BE2C (cell line): ENCODE measurements around the gene IFNA7.
A peak's percentile ranks its signal among the peaks of the same experiment; 100 is the strongest.
"Not testable (repeated sequence)": the region's sequence is repeated elsewhere in the genome, so short reads cannot be mapped to it uniquely, and the experiment has no call there.

Experiments used
- DNase-seq: peaks from one replicate; pipeline ENCODE4 v3.0.0-alpha.2; 2020
- H3K27me3 ChIP-seq: fragments of 250-450 bp; sonication (Bioruptor Pico); 2 replicates; pipeline ENCODE4 v1.5.1; 2020; ENCODE audit warnings: mild to moderate bottlenecking
- H3K36me3 ChIP-seq: fragments of 250-450 bp; sonication (Bioruptor Pico); 2 replicates; pipeline ENCODE4 v1.5.1; 2020; ENCODE audit warnings: mild to moderate bottlenecking
- H3K4me1 ChIP-seq: fragments of 250-450 bp; sonication (Bioruptor Pico); 2 replicates; pipeline ENCODE4 v1.5.1; 2020
- H3K4me3 ChIP-seq: 2 replicates; pipeline ENCODE4 v1.5.1; 2011; ENCODE audit warnings: low read depth, low read length
- H3K9me3 ChIP-seq: fragments of 250-450 bp; sonication (Bioruptor Pico); 2 replicates; pipeline ENCODE4 v1.5.1; 2020
- CTCF ChIP-seq: IDR thresholded peaks from 2 replicates; pipeline ENCODE4 v1.5.1; 2012; ENCODE audit warnings: mild to moderate bottlenecking, low read depth, low read length

Gene IFNA7

GRCh38 chr9:21210311-21210710 lies 8.3 kb upstream of the IFNA7 start:
- no peaks in the 10 kb centered on the region for H3K36me3 ChIP-seq
- H3K9me3 ChIP-seq = no peaks in the 10 kb centered on the region
- no peak overlapping the region for H3K4me3 ChIP-seq
- H3K4me1 ChIP-seq = no peaks in the 10 kb centered on the region
- no peaks in the 10 kb centered on the region for H3K27me3 ChIP-seq
- TF ChIP-seq CTCF = no peak
- DNase-seq = no peak

- H3K4me1 ChIP-seq, H3K4me3 ChIP-seq, DNase-seq, H3K27me3 ChIP-seq, H3K36me3 ChIP-seq, H3K9me3 ChIP-seq: not testable (repeated sequence)
These were observed 5.0 kb upstream of the IFNA7 start, which contains the start of gene IFNA10 for GRCh38 chr9:21207043-21207442. TSS of gene IFNA10 (minus strand) at chr9:21207143. CDS start at chr9:21207097, 46 bp downstream.

- Histone ChIP-seq H3K4me3 (no peak overlapping the region), H3K9me3 (no peaks in the 10 kb centered on the region), H3K36me3 (no peaks in the 10 kb centered on the region), H3K27me3 (no peaks in the 10 kb centered on the region), H3K4me1 (no peaks in the 10 kb centered on the region)
- no peak for TF ChIP-seq CTCF
- DNase-seq = no peak
These were observed 3.2 kb upstream of the IFNA7 start for GRCh38 chr9:21205204-21205603.

- TF ChIP-seq CTCF = peak; percentile 56
- H3K36me3 ChIP-seq, H3K4me3 ChIP-seq, H3K27me3 ChIP-seq, H3K4me1 ChIP-seq, H3K9me3 ChIP-seq, DNase-seq: not testable (repeated sequence)
These were observed 6.9 kb downstream of the IFNA7 start for GRCh38 chr9:21194867-21195776.

- not testable (repeated sequence) for H3K4me3 ChIP-seq, H3K27me3 ChIP-seq, H3K36me3 ChIP-seq, H3K9me3 ChIP-seq, H3K4me1 ChIP-seq, DNase-seq
These were observed 14.5 kb downstream of the IFNA7 start, which contains the start of gene IFNA4 for GRCh38 chr9:21187487-21187886. TSS of gene IFNA4 (minus strand) at chr9:21187587. CDS start at chr9:21187531, 56 bp downstream.

GRCh38 chr9:21182810-21183736 lies 18.9 kb downstream of the IFNA7 start:
- H3K9me3 ChIP-seq, H3K27me3 ChIP-seq, H3K4me3 ChIP-seq, DNase-seq, H3K4me1 ChIP-seq, H3K36me3 ChIP-seq: not testable (repeated sequence)
- peak; percentile 57 for TF ChIP-seq CTCF
